Tibial nerve (tissue), 4 donors: ENCODE results near the gene LMBR1L. TPM values are rescaled to one million over a fixed set of nuclear protein-coding genes. Genes with fewer than 3 reads are reported as not detected.
A peak's percentile ranks its signal among the peaks of the same experiment; 100 is the strongest.
"Not testable (repeated sequence)": the region's sequence is repeated elsewhere in the genome, so short reads cannot be mapped to it uniquely, and the experiment has no call there.

Experiments used
- DNase-seq, 2 donors: peaks; one replicate each; pipeline ENCODE4 v3.0.0-alpha.2; 2019; ENCODE audit warnings: low spot score in 2 of 2
- H3K27ac ChIP-seq, 4 donors: fragments of 200-600 bp; sonication (generic) in 3 of 4; one replicate each; pipeline ENCODE4 v1.5.1; 2017 to 2019; ENCODE audit warnings: mild to moderate bottlenecking in 1 of 4
- H3K27me3 ChIP-seq, 2 donors: fragments of 200-600 bp; sonication (generic) in 1 of 2; one replicate each; pipeline versions ENCODE4 v1.5.1 to v1.6.0; 2017 to 2019
- H3K36me3 ChIP-seq, 3 donors: fragments of 200-600 bp; sonication (generic); one replicate each; pipeline ENCODE4 v1.5.1; 2018 to 2019
- H3K4me1 ChIP-seq, 4 donors: fragments of 200-600 bp; sonication (generic) in 3 of 4; one replicate each; pipeline ENCODE4 v1.5.1; 2017 to 2019
- H3K4me3 ChIP-seq, 4 donors: fragments of 200-600 bp; sonication (generic) in 3 of 4; one replicate each; pipeline ENCODE4 v1.5.1; 2017 to 2019; ENCODE audit warnings: mild to moderate bottlenecking in 1 of 4, moderate library complexity in 1 of 4
- H3K9me3 ChIP-seq, 4 donors: fragments of 200-600 bp; sonication (generic) in 3 of 4; one replicate each; pipeline ENCODE4 v1.5.1; 2017 to 2019
- CTCF ChIP-seq, 5 experiments: fragments of 200-600 bp in 3 of 5; fragments of 450-650 bp in 2 of 5; sonication (generic) in 3 of 5; IDR thresholded peaks; one replicate each; pipeline ENCODE4 v1.5.1; 2016 to 2019; ENCODE audit warnings: antibody characterized with exemption in 5 of 5, mild to moderate bottlenecking in 3 of 5, moderate library complexity in 2 of 5
- EP300 ChIP-seq, 2 donors: sonication (generic); formaldehyde crosslinking; IDR thresholded peaks; one replicate each; pipeline ENCODE4 v1.6.1; 2017; ENCODE audit warnings: antibody characterized with exemption in 2 of 2, mild to moderate bottlenecking in 1 of 2
- POLR2A ChIP-seq, 2 donors: fragments of 450-650 bp; IDR thresholded peaks; one replicate each; pipeline ENCODE4 v1.6.1; 2017; ENCODE audit warnings: antibody characterized with exemption in 2 of 2, mild to moderate bottlenecking in 2 of 2, moderate library complexity in 2 of 2
- WGBS, 2 donors: methylation state at CpG; one replicate each; pipeline ENCODE4 v1.1.5; 2018; 5-methylcytosine and 5-hydroxymethylcytosine counted together
- total RNA-seq, 4 donors: library from RNA; depleted of rRNA; stranded (reverse); fragments of >200 nt; gene quantifications; one replicate each; pipeline ENCODE4 v1.1.0, GENCODE V29; 2016

Gene LMBR1L
- total RNA-seq, 4 donors from 2014 or later, result 50.3 to 97.5 (median 73.0) TPM

GRCh38 chr12:49129332-49130150, 18.9 kb upstream of the LMBR1L start:
- Histone ChIP-seq H3K9me3 (no peaks in the 10 kb centered on the region), H3K4me1 (peaks cover 0 to 40% (median 9%) of the 10 kb centered on the region in 4 donors), H3K36me3 (peaks cover 5 to 36% (median 10%) of the 10 kb centered on the region in 3 donors), H3K4me3 (peak overlapping the region; percentile 70 to 99 (median 90)), H3K27ac (peak overlapping the region; percentile 95 to 100 (median 98)), H3K27me3 (no peaks in the 10 kb centered on the region)
- DNase-seq, result no peak
- TF ChIP-seq POLR2A (IDR thresholded peaks at IDR 0.05), result no peak
- TF ChIP-seq EP300 (IDR thresholded peaks at IDR 0.05), result no peak
- TF ChIP-seq CTCF (IDR thresholded peaks at IDR 0.05), result no peak
- WGBS, 2 donors, result 42 to 47% methylated on average over 17 to 18 of the region's 18 CpGs

- 91 to 95% methylated on average over 5 to 8 of the region's 8 CpGs for WGBS, 2 donors
- H3K4me3 ChIP-seq, DNase-seq, H3K27ac ChIP-seq, H3K27me3 ChIP-seq, H3K9me3 ChIP-seq: not testable (repeated sequence)
- H3K36me3 ChIP-seq, result peaks cover 5 to 36% (median 10%) of the 10 kb centered on the region in 3 donors
- H3K4me1 ChIP-seq, result peaks cover 0 to 30% (median 9%) of the 10 kb centered on the region in 4 donors
Measured at GRCh38 chr12:49127971-49128370, 17.3 kb upstream of the LMBR1L start.

- peaks cover 5 to 36% (median 10%) of the 10 kb centered on the region in 3 donors for H3K36me3 ChIP-seq
Measured at GRCh38 chr12:49126852-49127763, 16.5 kb upstream of the LMBR1L start.

GRCh38 chr12:49121047-49121696, 10.5 kb upstream of the LMBR1L start:
- H3K4me3 ChIP-seq, result no peak overlapping the region
- peaks cover 0 to 2% (median 0%) of the 10 kb centered on the region in 3 donors for H3K36me3 ChIP-seq
- H3K4me1 ChIP-seq, result no peaks in the 10 kb centered on the region
- no peaks in the 10 kb centered on the region for H3K9me3 ChIP-seq
- TF ChIP-seq POLR2A (IDR thresholded peaks at IDR 0.05) (no peak), EP300 (IDR thresholded peaks at IDR 0.05) (peak in 1 of 2 donors; percentile 40), CTCF (IDR thresholded peaks at IDR 0.05) (peak; percentile 40 to 80 (median 61))
- H3K27ac ChIP-seq, result no peak overlapping the region
- no peaks in the 10 kb centered on the region for H3K27me3 ChIP-seq
- WGBS, 2 donors, result 20 to 30% methylated on average over 6 of the region's 6 CpGs
- peak in 1 of 2 donors; percentile 56 for DNase-seq

More at GRCh38 chr12:49126852-49127763, 16.5 kb upstream of the LMBR1L start:
- no peak overlapping the region for H3K27ac ChIP-seq
- no peak for DNase-seq
- no peaks in the 10 kb centered on the region for H3K27me3 ChIP-seq
- TF ChIP-seq CTCF (IDR thresholded peaks at IDR 0.05) (no peak), POLR2A (IDR thresholded peaks at IDR 0.05) (no peak), EP300 (IDR thresholded peaks at IDR 0.05) (no peak)
- no peaks in the 10 kb centered on the region for H3K9me3 ChIP-seq
- WGBS, 2 donors, result 88 to 90% methylated on average over 4 of the region's 4 CpGs
- H3K4me3 ChIP-seq, result no peak overlapping the region
- H3K4me1 ChIP-seq, result peaks cover 0 to 22% (median 9%) of the 10 kb centered on the region in 4 donors

GRCh38 chr12:49111206-49111605, 559 bp upstream of the LMBR1L start:
- H3K27me3 ChIP-seq, result no peaks in the 10 kb centered on the region
- H3K4me3 ChIP-seq, result peak overlapping the region; percentile 72 to 97 (median 78)
- DNase-seq, result no peak
- H3K9me3 ChIP-seq, result no peaks in the 10 kb centered on the region
- H3K4me1 ChIP-seq, result peaks cover 3 to 44% (median 19%) of the 10 kb centered on the region in 4 donors
- 51 to 53% methylated on average over 6 of the region's 6 CpGs for WGBS, 2 donors
- TF ChIP-seq CTCF (IDR thresholded peaks at IDR 0.05), result no peak
- TF ChIP-seq EP300 (IDR thresholded peaks at IDR 0.05), result no peak
- TF ChIP-seq POLR2A (IDR thresholded peaks at IDR 0.05), result no peak
- peaks cover 0 to 2% (median 0%) of the 10 kb centered on the region in 3 donors for H3K36me3 ChIP-seq
- peak overlapping the region; percentile 93 to 100 (median 94) for H3K27ac ChIP-seq
